Stimulated activated CD4-positive, alpha-beta T cell treated with anti-CD3 and anti-CD28 coated beads, Interleukin-4, amount 100 ng/mL, for 48 hours (primary cell): Measurements from ENCODE around the gene NFATC2IP.
"Not testable (repeated sequence)": the region's sequence is repeated elsewhere in the genome, so short reads cannot be mapped to it uniquely, and the experiment has no call there.

Experiments used
- DNase-seq, 2 donors: peaks; one replicate each; pipeline ENCODE4 v3.0.0-alpha.2; 2020; ENCODE audit warnings: low read depth in 2 of 2

The NFATC2IP gene

GRCh38 chr16:28926284-28926683, 24.5 kb upstream of the NFATC2IP start:
- DNase-seq = not testable (repeated sequence)

GRCh38 chr16:28927815-28928214, 22.9 kb upstream of the NFATC2IP start:
- no peak for DNase-seq

DNA sequence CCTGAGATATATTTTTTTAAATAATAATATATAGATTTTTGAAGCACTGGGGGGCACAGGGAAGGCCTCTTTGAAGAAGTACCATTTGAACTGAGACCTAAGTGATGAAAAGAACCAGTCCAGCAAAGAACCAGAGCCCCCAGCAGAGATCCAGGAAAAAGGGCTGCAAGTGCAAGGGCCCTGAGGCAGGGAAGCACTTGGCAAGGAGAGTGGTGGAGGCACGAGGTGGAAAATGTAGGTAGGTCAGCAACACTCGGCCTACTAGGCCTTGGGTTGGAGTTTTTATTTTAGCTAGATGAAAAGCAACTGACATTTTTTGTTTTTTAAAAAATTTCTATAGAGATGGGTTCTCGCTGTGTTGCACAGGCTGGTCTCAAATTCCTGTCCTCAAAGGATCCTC, 20.5 kb upstream of the NFATC2IP start:
- no peak for DNase-seq

DNA sequence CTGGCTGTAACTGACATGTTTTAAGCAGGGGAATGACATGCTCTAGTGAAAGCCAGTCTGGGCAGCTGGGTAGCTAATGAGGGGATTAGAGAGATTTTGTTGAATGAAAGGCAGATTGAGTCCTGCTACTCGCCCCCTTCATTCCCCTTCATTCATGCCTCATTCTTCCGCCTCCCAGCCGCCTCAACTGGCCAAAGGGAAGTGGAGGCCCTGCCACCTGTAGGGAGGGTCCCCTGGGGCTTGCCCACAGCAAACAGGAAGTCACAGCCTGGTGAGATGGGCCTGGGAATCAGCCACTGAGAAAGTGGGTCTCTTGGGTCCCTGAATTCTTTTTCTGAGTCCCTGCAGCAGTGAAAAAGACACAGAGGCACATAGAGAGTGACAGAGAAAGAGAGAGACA, 20.1 kb upstream of the NFATC2IP start:
- DNase-seq = no peak

- DNase-seq = no peak
Observed at GRCh38 chr16:28931801-28932225, 18.9 kb upstream of the NFATC2IP start, which contains the start of gene CD19. Gene CD19 (plus strand): TSS chr16:28931971. CDS start chr16:28932001, 30 bp downstream.

GRCh38 chr16:28932339-28933141, 18.2 kb upstream of the NFATC2IP start:
- no peak for DNase-seq

DNA sequence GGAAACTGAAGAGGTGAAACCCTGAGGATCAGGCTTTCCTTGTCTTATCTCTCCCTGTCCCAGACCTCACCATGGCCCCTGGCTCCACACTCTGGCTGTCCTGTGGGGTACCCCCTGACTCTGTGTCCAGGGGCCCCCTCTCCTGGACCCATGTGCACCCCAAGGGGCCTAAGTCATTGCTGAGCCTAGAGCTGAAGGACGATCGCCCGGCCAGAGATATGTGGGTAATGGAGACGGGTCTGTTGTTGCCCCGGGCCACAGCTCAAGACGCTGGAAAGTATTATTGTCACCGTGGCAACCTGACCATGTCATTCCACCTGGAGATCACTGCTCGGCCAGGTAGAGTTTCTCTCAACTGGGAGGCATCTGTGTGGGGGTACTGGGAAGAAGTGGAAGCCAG, 17.6 kb upstream of the NFATC2IP start:
- DNase-seq = no peak

- no peak for DNase-seq
Observed at GRCh38 chr16:28935346-28935745, 15.4 kb upstream of the NFATC2IP start.

DNA sequence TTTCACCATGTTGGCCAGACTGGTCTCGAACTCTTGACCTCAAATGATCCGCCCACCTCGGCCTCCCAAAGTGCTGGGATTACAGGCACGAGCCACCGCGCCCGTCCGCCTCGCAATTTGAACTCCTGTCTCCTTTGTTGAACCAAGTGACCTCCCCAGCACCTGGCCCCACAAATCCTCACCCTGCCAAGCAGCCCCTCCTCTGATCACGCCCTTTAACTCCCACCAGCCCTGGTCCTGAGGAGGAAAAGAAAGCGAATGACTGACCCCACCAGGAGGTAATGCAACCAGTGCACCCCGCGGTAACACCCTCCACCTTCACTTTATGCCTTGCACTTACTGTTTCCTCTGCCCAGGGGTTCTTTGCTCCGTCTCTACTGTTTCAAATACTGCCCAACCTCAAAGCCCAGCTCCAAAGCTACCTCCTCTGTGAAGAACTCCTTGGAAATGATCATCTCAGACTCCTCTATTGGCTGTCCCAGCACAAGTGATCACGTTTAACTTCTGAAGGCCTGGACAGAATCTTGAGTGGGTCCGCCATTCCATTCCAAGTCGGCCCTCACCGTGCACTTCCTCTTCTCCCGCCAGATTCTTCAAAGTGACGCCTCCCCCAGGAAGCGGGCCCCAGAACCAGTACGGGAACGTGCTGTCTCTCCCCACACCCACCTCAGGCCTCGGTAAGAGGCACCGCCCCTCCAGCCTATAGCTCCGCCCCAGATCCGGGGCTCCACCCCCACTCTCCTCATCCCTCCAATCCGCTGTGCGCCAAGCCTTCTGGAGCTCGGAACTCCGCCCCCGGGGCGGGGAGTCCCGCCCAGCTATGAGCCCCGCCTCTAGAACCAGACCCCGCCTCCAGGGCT, 14.6 kb upstream of the NFATC2IP start:
- DNase-seq = peak; percentile 76 to 94

GRCh38 chr16:28936784-28937155, 14.0 kb upstream of the NFATC2IP start:
- DNase-seq = no peak

GRCh38 chr16:28937222-28937876, 13.4 kb upstream of the NFATC2IP start:
- no peak for DNase-seq

- DNase-seq = no peak
Observed at GRCh38 chr16:28938721-28939120, 12.0 kb upstream of the NFATC2IP start.

- not testable (repeated sequence) for DNase-seq
Observed at GRCh38 chr16:28939825-28940224, 10.9 kb upstream of the NFATC2IP start.

GRCh38 chr16:28943281-28943680, 7.5 kb upstream of the NFATC2IP start:
- DNase-seq = no peak

GRCh38 chr16:28946681-28947080, 4.1 kb upstream of the NFATC2IP start:
- DNase-seq = no peak

- DNase-seq = peak in 1 of 2 donors; percentile 22
Observed at GRCh38 chr16:28951410-28951943, 740 bp downstream of the NFATC2IP start.

GRCh38 chr16:28958216-28958615, 7.5 kb downstream of the NFATC2IP start:
- no peak for DNase-seq

- no peak for DNase-seq
Observed at GRCh38 chr16:28958836-28959235, 8.1 kb downstream of the NFATC2IP start.

DNA sequence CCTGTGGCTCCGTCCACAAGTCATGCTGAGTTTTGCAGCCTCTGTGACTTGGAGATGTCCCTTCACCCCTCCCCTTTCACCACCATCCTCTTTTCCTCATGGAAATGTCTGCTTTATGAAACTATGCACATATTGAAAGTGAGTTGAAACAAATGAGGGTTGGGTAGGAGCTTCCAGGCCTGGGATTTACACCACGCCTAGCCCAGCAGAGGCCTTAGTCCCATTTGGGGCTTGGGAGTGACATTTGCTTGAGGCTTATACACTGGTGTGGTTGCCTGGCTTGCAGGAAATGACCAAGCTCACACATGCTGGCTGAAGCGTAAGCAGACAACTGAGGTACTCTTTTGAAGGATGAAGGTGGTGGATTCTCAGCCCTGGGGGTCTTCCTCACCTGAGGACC, 13.3 kb downstream of the NFATC2IP start:
- no peak for DNase-seq

GRCh38 chr16:28964496-28964895, 13.8 kb downstream of the NFATC2IP start:
- DNase-seq = no peak

DNA sequence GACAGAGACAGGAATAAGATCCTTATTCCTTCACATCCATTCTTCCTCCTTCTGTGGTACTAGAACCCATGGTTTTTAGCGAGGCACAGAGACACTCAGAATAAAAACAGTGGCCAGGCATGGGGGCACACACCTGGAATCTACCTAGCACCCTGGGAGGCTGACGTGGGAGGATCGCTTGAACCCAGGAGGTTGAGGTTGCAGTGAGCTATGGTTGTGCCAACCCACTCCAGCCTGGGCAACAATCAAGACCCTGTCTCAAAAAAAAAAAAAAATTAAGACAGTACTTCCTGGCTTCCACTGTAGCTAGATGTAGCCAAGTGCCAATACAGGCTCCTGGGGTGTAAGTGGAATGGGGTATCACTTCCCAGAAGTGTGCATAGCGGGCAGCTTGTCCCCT, 16.4 kb downstream of the NFATC2IP start:
- no peak for DNase-seq

GRCh38 chr16:28969696-28970095, 19.0 kb downstream of the NFATC2IP start:
- not testable (repeated sequence) for DNase-seq
